Muscle layer of colon (tissue), 2 donors: ENCODE data around the gene WNT1.

Experiments
- H3K27ac ChIP-seq: one replicate; pipeline ENCODE4 v1.7.0; 2013; ENCODE audit warnings: low read depth, mild to moderate bottlenecking, low read length, moderate library complexity
- H3K27me3 ChIP-seq, 2 donors: one replicate each; pipeline ENCODE4 v1.7.0; 2013; ENCODE audit warnings: low read length in 2 of 2, mild to moderate bottlenecking in 2 of 2; ENCODE audit not compliant: insufficient read depth in 2 of 2, control insufficient read depth in 1 of 2
- H3K36me3 ChIP-seq: one replicate; pipeline ENCODE4 v1.7.0; 2013; ENCODE audit warnings: mild to moderate bottlenecking, low read length; ENCODE audit not compliant: insufficient read depth
- H3K4me1 ChIP-seq: one replicate; pipeline ENCODE4 v1.7.0; 2013; ENCODE audit warnings: mild to moderate bottlenecking, low read length; ENCODE audit not compliant: insufficient read depth
- H3K4me3 ChIP-seq, 2 donors: one replicate each; pipeline ENCODE4 v1.7.0; 2013; ENCODE audit warnings: low read length in 2 of 2, low read depth in 1 of 2, mild to moderate bottlenecking in 1 of 2, moderate library complexity in 1 of 2
- H3K9ac ChIP-seq: one replicate; pipeline ENCODE4 v1.7.0; 2013; ENCODE audit warnings: low read length
- H3K9me3 ChIP-seq: one replicate; pipeline ENCODE4 v1.7.0; 2013; ENCODE audit warnings: mild to moderate bottlenecking, low read length
- donor health status: abdominal sarcoma.
- donor health status: Adenocarcinoma of cecum.

Gene WNT1

DNA sequence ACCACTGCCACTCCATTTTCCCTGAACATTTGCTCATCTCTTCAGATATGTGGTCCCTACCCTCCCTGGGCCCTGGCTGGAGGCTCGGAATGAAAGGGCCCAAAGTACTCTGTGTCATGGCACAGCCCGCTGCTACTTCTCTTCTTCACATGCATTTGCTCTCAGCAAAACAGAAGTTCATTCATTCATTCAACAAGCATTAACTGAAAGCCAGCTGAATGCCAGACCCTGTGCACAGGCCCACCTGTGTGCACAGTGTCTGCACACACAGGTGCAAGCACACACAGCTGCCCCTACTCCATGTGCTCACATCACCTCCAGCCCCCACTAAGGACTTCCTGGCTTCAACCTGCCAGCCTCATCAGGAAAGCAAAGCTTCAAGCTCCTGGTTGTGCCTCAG, 7.8 kb downstream of the WNT1 start:
- H3K9me3 ChIP-seq: no peaks in the 10 kb centered on the region
- H3K36me3 ChIP-seq: no peaks in the 10 kb centered on the region
- no peak overlapping the region for H3K9ac ChIP-seq
- H3K27me3 ChIP-seq: peaks cover 17 to 63% of the 10 kb centered on the region in 2 donors
- H3K4me1 ChIP-seq: peaks cover 1% of the 10 kb centered on the region
- no peak overlapping the region for H3K4me3 ChIP-seq
- no peak overlapping the region for H3K27ac ChIP-seq

GRCh38 chr12:48986720-48987291, 8.7 kb downstream of the WNT1 start:
- Histone ChIP-seq H3K9ac (no peak overlapping the region), H3K4me1 (no peaks in the 10 kb centered on the region), H3K9me3 (no peaks in the 10 kb centered on the region), H3K27me3 (peaks cover 8 to 54% of the 10 kb centered on the region in 2 donors), H3K27ac (no peak overlapping the region), H3K36me3 (no peaks in the 10 kb centered on the region), H3K4me3 (no peak overlapping the region)

GRCh38 chr12:48988030-48988649, 10.0 kb downstream of the WNT1 start:
- H3K36me3 ChIP-seq: no peaks in the 10 kb centered on the region
- H3K27me3 ChIP-seq: peaks cover 0 to 47% of the 10 kb centered on the region in 2 donors
- H3K9ac ChIP-seq: no peak overlapping the region
- H3K4me3 ChIP-seq: no peak overlapping the region
- H3K4me1 ChIP-seq: no peaks in the 10 kb centered on the region
- no peaks in the 10 kb centered on the region for H3K9me3 ChIP-seq
- no peak overlapping the region for H3K27ac ChIP-seq

- H3K4me3 ChIP-seq: no peak overlapping the region
- no peak overlapping the region for H3K9ac ChIP-seq
- no peaks in the 10 kb centered on the region for H3K4me1 ChIP-seq
- peaks cover 16 to 66% of the 10 kb centered on the region in 2 donors for H3K27me3 ChIP-seq
- no peak overlapping the region for H3K27ac ChIP-seq
- no peaks in the 10 kb centered on the region for H3K36me3 ChIP-seq
- no peaks in the 10 kb centered on the region for H3K9me3 ChIP-seq
These were observed 12.4 kb downstream of the WNT1 start for GRCh38 chr12:48990552-48990951.

- Histone ChIP-seq H3K27me3 (peaks cover 16 to 62% of the 10 kb centered on the region in 2 donors), H3K27ac (no peak overlapping the region), H3K4me1 (no peaks in the 10 kb centered on the region), H3K9me3 (no peaks in the 10 kb centered on the region), H3K4me3 (no peak overlapping the region), H3K36me3 (no peaks in the 10 kb centered on the region), H3K9ac (no peak overlapping the region)
These were observed 13.3 kb downstream of the WNT1 start for GRCh38 chr12:48991247-48992050.

DNA sequence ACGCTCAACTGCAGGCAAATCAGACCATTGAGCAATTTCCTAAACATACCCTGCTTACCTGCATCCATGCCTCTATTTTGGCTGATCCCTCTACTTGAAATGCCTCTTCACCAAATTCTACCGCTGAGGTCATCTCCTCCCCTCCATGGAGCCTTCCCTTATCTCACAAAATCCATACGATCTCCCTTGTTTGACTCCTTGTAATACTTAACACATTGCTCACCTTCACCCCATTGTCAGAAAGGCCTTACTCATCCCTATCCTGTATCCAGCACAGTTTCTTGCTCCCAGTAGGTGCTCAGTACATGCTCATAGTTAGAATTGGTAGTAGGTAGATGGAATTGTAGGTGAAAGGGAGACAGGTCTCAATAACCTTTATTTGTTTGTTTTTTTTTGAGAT, 15.7 kb downstream of the WNT1 start:
- peaks cover 16 to 61% of the 10 kb centered on the region in 2 donors for H3K27me3 ChIP-seq
- no peak overlapping the region for H3K4me3 ChIP-seq
- H3K9ac ChIP-seq: no peak overlapping the region
- H3K9me3 ChIP-seq: no peaks in the 10 kb centered on the region
- H3K36me3 ChIP-seq: no peaks in the 10 kb centered on the region
- H3K4me1 ChIP-seq: peaks cover 12% of the 10 kb centered on the region
- H3K27ac ChIP-seq: no peak overlapping the region

GRCh38 chr12:48994224-48995085, 16.3 kb downstream of the WNT1 start:
- Histone ChIP-seq H3K9ac (no peak overlapping the region), H3K27me3 (peaks cover 18 to 60% of the 10 kb centered on the region in 2 donors), H3K4me3 (no peak overlapping the region), H3K9me3 (no peaks in the 10 kb centered on the region), H3K4me1 (peaks cover 16% of the 10 kb centered on the region), H3K36me3 (no peaks in the 10 kb centered on the region), H3K27ac (no peak overlapping the region)

DNA sequence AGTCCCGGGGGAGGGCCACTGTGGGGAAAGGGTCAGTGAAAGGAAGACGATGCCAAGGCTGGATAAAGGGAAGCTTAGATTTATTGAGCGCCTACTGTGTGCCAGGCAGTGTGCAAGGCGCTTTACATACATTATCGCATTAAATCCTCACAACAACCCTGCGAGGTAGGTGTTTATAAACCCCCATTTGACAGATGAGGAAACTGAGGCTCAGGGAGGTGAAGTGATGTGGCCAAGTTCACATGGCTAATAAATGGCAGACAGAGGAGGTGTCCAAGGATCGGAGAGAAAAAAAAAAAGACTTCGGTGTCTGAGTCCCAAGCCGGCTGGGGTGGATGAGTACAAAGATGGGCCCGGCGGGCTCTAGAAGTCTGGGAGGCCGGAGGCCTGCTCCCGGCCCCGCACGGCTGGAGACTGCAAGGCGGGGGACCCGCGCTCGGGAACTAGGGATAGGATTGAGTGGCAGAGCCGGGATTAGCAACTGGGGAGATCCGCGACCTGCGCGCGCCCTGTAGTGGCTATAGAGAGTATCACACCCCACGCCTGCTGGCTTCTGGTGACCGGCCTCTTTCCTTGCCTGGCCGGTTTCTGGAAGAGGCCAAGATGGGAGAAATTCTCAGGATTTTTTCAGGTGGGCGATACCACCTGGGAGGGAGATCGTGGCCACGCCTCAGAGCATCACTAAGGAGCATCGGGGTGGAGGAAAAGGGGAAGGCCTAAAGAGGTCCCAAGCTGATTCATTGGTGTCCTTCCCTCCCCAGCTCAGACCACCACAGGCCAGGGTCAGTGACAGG, 17.2 kb downstream of the WNT1 start:
- Histone ChIP-seq H3K36me3 (no peaks in the 10 kb centered on the region), H3K9ac (no peak overlapping the region), H3K27me3 (peaks cover 26 to 66% of the 10 kb centered on the region in 2 donors), H3K4me3 (peak overlapping the region in 1 of 2 donors; percentile 43), H3K27ac (no peak overlapping the region), H3K9me3 (no peaks in the 10 kb centered on the region), H3K4me1 (peaks cover 24% of the 10 kb centered on the region)

DNA sequence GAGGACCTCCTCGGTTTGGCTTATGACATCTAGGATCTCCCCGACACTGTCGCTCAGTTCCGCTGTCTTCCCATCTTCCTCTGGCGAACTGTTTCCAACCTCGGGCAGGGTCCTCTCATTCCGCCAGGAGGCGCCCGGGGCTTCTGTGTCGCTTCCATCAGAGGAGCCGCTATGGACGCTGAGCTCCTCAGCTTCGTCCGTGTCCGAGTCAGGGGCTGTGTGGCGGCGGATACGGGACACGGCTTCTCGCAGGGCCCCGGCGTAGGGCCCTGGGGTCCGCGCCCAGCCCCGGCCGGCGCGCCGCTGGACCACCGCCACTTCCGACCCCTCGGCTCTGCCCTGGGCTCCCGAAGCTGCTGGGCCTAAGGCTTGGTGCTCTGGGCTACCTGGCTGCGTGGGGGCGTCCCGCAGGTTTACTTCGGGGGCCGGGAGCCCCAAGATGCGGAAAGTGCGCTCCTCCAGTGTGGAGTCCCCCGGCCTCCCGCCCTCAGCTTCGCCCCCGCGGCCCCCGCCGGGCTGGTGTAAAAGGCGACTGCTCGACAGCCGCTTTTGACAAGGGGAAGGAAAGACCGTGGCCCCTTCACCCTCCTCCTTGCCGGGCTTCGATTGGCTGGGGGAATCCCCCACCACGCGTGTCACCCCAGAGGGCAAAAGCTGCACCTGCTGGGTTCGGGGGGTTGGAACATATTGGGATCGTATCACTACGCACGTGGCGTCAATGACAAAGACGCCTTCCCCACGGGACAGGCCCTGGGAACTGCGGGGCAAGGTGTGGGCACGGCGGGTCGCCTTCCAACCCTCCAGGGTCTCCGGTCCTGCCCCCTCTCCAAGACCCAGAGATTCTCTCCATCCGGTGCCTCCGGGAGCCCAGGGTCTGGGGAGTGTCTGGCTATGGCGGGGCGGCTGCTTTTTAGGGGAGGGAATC, 18.9 kb downstream of the WNT1 start:
- Histone ChIP-seq H3K4me1 (peaks cover 24% of the 10 kb centered on the region), H3K27ac (no peak overlapping the region), H3K36me3 (peaks cover 7% of the 10 kb centered on the region), H3K9ac (no peak overlapping the region), H3K9me3 (no peaks in the 10 kb centered on the region), H3K27me3 (peaks cover 38 to 81% of the 10 kb centered on the region in 2 donors), H3K4me3 (peak overlapping the region; percentile 28)
